ENCODE results near the gene GPR152.
"Not testable (repeated sequence)": the region's sequence is repeated elsewhere in the genome, so short reads cannot be mapped to it uniquely, and the experiment has no call there.

GPR152 gene

GRCh38 chr11:67489203-67489884, 36.8 kb upstream of the GPR152 start:
- no peak for DNase-seq

DNA sequence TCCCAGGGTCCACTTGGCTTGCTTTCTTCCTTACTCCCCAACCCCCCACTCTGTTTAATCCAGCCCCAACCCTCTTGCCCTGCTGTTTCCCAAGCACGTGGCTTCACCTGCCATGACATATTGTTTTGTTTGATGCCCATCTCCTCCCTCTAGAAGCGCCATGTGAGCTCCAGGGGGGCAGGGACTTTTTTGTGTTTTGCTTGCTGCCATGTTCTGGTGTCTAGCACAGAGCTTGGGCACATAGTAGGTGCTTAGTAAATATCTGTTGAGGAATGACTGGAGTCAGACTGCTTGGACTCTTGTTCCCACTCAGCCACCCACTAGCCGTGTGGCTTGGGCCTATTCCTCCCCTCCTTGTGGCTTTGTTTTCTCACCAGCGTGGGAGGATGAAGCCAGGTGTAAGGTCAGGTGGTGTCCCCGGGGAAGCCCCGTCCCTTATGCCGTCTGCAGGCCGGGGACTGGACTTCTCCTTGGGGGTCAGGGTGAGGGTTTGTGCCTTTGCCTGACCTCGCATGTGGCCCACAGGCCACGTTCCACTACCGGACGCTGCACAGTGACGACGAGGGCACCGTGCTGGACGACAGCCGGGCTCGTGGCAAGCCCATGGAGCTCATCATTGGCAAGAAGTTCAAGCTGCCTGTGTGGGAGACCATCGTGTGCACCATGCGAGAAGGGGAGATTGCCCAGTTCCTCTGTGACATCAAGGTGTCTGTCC, 34.1 kb upstream of the GPR152 start:
- DNase-seq: peak; percentile 63

GRCh38 chr11:67485873-67486361, 33.4 kb upstream of the GPR152 start:
- DNase-seq: peak; percentile 37

DNA sequence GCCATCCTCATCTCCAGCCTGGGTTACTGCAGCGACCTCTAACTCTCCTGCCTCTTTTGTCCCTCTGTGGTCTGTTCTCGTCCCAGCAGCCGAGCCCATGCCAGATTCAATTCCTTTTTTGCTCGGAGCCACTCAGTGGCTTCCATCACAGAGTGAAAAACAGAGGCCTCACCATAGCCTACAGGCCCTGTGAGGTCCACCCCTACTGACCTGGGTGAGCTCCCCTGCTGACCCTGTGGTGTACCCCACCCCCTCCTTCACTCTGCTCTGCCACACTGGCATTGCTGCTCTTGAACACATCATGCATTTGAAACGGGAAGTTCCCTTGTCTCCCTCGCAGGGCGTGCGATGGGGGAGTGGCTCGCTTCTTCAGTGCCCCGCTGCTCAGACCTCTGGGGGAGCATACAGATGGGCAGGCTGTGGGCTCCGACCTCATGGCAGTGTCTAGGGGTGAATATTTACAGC, 32.4 kb upstream of the GPR152 start:
- peak; percentile 70 for DNase-seq

- peak; percentile 56 for DNase-seq
Observed at GRCh38 chr11:67483831-67484665, 31.5 kb upstream of the GPR152 start.

DNA sequence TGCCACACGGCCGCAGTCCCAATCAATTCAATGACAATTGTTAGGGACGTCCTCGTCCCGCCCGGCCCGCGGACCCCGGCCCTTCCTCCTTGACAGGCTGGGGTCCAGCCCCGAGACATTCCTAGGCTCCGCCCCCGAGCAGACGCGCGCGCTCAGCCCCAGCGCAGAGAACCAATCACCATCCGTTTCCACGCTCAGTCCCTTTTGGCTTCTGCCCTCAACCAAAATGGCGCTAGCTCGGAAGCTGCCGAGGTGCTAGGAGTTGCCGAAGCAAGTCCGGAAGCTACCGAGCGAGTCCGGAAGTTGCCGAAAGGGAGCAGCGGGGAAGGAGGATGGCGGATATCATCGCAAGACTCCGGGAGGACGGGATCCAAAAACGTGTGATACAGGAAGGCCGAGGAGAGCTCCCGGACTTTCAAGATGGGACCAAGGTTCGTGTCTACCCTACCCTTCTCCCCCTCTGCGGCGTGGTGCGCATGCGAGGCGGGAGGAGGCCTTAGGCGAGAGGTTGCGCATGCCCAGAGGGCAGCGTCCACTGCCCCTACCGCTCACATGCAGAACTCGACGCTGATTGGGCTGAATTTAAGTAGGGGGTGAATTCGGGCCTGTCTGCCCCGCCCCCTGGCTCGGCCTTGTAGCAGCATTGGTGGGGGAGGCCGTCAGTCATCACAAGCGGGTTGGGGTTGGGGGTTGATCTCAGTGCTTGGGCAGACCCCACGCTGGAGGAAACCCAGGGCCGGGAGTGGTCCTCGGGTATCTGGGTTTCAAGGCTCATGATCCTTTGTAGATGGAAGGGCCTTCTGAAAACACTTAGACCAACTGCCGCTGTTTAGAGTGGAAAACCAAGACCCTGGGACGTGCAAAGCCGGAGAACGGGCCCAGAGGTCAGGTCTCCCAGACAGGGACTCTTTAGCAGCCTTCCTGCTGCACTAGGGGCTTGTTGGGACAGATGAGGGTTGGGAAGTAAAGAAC, 30.6 kb upstream of the GPR152 start, which contains the start of gene AIP:
AIP (plus strand) TSS at position 200 of the 972 bp plus-strand sequence; CDS start at position 333, 133 bp downstream.
- peak; percentile 98 for DNase-seq

DNA sequence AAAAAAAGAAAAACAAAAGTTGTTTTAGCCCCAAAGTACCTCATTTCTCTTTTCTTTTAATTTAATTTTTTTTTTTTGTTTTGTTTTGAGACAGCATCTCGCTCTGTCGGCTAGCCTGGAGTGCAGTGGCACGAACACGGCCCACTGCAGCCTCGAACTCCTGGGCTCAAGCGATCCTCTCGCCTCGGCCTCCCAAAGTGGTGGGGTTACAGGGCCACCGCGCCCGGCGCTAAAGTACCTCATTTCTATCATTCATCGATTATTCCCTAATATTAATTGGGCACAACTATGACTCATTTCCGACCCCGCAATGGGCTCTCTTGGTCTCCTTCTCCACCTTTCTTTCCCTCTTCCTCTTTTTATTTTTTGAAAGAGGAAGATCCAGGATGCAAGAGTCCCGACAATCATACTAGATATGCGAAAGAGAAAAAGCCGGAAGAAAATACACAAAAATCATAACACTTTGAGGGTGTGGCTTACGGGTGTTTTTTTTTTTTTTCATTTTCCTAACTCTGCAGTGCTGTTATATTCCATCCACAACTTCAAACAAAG, 29.8 kb upstream of the GPR152 start:
- DNase-seq: no peak

GRCh38 chr11:67477344-67478050, 25.0 kb upstream of the GPR152 start:
- not testable (repeated sequence) for DNase-seq

DNA sequence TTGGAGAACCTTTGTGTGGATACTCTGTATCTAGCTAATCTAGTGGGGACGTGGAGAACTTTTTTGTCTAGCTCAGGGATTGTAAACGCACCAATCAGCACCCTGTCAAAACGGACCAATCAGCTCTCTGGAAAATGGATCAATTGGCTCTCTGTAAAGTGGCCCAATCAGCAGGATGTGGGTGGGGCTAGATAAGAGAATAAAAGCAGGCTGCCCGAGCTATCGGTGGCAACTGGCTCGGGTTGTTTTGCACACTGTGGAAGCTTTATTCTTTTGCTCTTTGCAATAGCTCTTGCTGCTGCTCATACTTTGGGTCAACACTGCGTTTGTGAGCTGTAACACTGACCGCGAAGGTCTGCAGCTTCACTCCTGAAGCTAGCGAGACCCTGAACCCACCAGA, 24.2 kb upstream of the GPR152 start:
- DNase-seq: not testable (repeated sequence)

DNA sequence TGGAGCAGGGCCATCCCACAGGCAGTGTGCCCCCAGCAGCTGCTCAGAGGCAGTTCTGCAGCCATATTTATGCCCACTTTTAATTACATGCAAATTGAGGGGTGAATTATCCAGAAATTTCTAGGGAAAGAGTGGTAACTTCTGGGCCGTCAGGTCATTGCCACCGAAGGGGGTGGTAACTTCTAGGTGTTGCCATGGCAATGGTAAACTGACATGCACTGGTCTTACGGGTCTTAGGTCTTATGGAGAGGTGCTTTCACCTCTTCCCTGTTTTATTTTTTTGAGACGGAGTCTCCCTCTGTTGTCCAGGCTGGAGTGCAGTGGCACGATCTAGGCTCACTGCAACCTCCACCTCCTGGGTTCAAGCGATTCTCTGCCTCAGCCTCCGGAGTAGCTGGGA, 20.4 kb upstream of the GPR152 start:
- no peak for DNase-seq

- no peak for DNase-seq
Observed at GRCh38 chr11:67470337-67471002, 17.9 kb upstream of the GPR152 start.

- no peak for DNase-seq
Observed at GRCh38 chr11:67469508-67469811, 16.9 kb upstream of the GPR152 start.

DNA sequence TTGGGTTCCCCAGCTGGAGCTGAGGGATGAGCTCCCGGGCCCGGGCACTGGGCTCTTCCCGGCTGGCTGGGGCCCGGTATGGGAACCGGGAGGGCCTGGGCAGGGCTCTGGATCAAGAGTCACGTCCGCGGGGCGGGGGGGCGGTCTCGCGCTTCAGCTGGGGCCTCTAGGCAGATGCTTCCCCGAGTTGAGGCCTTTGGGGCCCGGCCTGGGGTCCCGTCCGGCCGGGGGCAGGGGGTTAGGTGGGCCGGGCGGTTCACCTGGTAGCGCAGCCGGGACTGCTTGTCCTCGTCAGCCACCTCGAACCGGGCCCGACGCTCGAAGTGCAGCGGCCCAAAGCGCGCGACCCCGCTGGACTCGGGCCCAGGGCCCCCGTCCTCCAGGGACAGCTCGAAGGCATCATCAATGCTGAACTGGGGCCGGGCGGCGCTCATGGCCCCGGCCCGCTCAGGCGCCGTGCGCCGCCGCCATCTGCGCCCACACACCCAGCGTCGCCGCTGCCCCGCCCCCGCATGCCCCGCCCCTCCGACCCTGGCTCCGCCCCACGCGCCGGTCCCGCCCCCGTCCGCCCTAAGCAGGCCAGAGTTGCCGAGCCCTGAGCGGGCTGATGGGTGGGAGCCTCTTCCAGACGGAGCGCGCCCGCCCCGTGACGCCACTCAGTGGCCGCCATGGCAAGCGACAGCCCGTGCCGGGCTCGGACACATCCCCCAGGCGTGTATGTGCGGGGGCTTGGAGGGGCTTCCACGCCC, 16.4 kb upstream of the GPR152 start, which contains the start of gene TMEM134:
TMEM134 (minus strand) TSS at position 493 of the 749 bp plus-strand sequence; CDS start at position 434, 59 bp downstream.
- peak; percentile 90 for DNase-seq

- DNase-seq: no peak
Observed at GRCh38 chr11:67468456-67468758, 15.9 kb upstream of the GPR152 start.

- DNase-seq: peak; percentile 41
Observed at GRCh38 chr11:67468056-67468455, 15.5 kb upstream of the GPR152 start.

DNA sequence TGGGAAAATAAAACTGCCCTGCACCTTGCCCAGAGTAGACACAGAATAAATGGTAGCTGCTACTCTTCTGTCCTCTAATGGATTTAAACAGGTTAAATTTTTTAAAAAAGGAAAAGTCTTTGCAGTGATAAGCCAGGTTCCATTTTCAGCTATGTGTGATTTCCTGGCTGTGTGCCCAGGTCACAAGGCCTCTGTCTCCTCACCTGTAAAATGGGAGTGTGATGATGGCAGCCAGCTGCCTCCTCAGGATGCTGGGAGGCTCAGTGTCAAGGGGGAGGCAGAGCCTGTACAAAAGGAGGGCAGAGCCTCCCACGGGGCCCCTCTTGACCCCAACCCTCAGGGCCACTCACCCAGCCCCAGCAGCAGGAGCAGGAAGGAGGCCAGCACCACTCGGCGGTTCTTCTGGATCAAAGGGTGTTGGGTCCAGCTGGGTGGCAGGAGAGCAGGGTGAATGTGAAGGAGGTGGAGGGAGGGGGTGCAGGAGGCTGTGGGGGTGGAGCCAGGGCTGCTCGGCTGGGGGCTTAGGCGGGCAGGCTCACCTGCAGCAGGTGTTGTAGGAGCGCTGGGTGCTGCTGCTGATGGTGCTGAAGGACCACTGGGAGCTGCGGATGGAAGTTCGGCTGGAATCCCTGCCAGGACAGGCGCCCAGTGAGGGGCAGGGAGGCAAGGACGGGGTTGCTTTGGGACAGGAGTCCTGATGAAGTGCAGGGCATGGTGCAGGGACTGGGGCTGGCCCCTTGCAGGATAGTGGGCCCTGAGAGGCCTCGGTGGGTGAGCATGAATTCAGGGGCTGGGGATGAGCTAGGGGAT, 14.6 kb upstream of the GPR152 start:
- DNase-seq: no peak

GRCh38 chr11:67466367-67466766, 13.8 kb upstream of the GPR152 start:
- DNase-seq: no peak

GRCh38 chr11:67465530-67465929, 13.0 kb upstream of the GPR152 start:
- not testable (repeated sequence) for DNase-seq

GRCh38 chr11:67465189-67465510, 12.6 kb upstream of the GPR152 start:
- no peak for DNase-seq

All from activated naive CD4-positive, alpha-beta T cell treated with Interleukin-2 at 50 U/mL for 16 hours (primary cell).